HCEC 1CT (cell line): ENCODE measurements around the gene PATJ.
A peak's percentile ranks its signal among the peaks of the same experiment; 100 is the strongest.
"Not testable (repeated sequence)": the region's sequence is repeated elsewhere in the genome, so short reads cannot be mapped to it uniquely, and the experiment has no call there.

Experiments
- DNase-seq: peaks from one replicate; pipeline ENCODE4 v3.0.0-alpha.2; 2017

Gene PATJ

GRCh38 chr1:61741711-61742619 is at the start of gene PATJ:
TSS of gene PATJ (plus strand) at chr1:61742480. CDS start at chr1:61762893, 20,413 bp downstream.
- no peak for DNase-seq

GRCh38 chr1:61699911-61700851 is 42.1 kb upstream of the PATJ start:
- DNase-seq = no peak

- DNase-seq = no peak
Observed at GRCh38 chr1:61708953-61709907, 33.0 kb upstream of the PATJ start.

- no peak for DNase-seq
Observed at GRCh38 chr1:61709908-61710289, 32.4 kb upstream of the PATJ start.

- DNase-seq = peak; percentile 59
Observed at GRCh38 chr1:61711257-61711656, 31.0 kb upstream of the PATJ start.

GRCh38 chr1:61711969-61712368 is 30.3 kb upstream of the PATJ start:
- no peak for DNase-seq

GRCh38 chr1:61718996-61719663 is 23.1 kb upstream of the PATJ start:
- not testable (repeated sequence) for DNase-seq

GRCh38 chr1:61724506-61724812 is 17.8 kb upstream of the PATJ start:
- DNase-seq = no peak

- peak; percentile 89 for DNase-seq
Observed at GRCh38 chr1:61724813-61725694, 17.2 kb upstream of the PATJ start, which contains the start of gene TM2D1. TSS of gene TM2D1 (minus strand) at chr1:61725141. CDS start at chr1:61725120, 21 bp downstream.

- no peak for DNase-seq
Observed at GRCh38 chr1:61727544-61727943, 14.7 kb upstream of the PATJ start.

- DNase-seq = not testable (repeated sequence)
Observed at GRCh38 chr1:61730679-61731078, 11.6 kb upstream of the PATJ start.

- DNase-seq = no peak
Observed at GRCh38 chr1:61732726-61733125, 9.6 kb upstream of the PATJ start.

GRCh38 chr1:61740751-61741700 is 1.3 kb upstream of the PATJ start:
- DNase-seq = no peak

- DNase-seq = peak; percentile 13
Observed at GRCh38 chr1:61742620-61743430, 545 bp downstream of the PATJ start.

GRCh38 chr1:61743431-61743705 is 1.1 kb downstream of the PATJ start:
- no peak for DNase-seq

GRCh38 chr1:61743716-61744580 is 1.7 kb downstream of the PATJ start:
- no peak for DNase-seq

GRCh38 chr1:61746813-61747212 is 4.5 kb downstream of the PATJ start:
- DNase-seq = no peak

GRCh38 chr1:61748566-61748965 is 6.3 kb downstream of the PATJ start:
- no peak for DNase-seq
